ENCODE data around the gene CCNI2. TPM values are rescaled to one million over a fixed set of nuclear protein-coding genes. Genes with fewer than 3 reads are reported as not detected.
A peak's percentile ranks its signal among the peaks of the same experiment; 100 is the strongest.

The CCNI2 gene
- total and polyA plus RNA-seq, 12 donors: 0.01 to 0.75 (median 0.09) TPM; not detected in 7

DNA sequence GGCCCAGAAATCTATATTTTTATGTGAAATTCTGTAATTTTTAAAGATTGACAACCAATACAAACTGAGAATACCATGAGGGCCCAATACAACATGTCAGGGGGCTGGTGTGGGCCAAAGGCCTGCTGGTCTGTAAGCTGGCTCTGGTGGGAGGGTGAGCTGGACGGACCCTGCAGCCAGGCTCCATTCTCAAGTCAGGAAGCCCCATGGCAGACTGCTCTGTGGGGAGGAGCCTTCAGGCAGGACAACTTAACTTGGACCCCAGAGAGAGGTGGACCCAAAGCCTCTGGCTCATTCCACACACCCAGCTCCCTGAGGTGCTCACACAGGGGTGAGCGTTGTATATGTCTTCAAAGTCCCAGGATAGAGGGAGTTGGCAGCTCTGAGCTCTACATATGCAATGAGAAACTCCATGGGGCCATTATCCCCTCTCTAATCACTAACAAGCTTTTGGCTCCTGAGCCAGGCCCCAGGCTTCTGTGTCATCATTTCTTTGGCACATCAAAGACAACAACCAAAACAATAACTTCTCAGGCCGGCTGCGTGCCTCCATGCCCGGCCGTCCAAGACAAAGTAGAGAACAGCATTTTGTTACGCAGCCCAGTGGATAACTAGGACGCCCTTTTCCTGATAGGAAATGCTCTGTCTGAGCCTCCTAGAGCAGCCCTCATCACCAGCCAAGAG, 23.4 kb downstream of the CCNI2 start:
- DNase-seq (no peak), ATAC-seq (peak in 2 of 8 donors; percentile 12 to 27)
- WGBS, 2 donors: 69 to 72% methylated on average over 8 of the region's 8 CpGs
- Histone ChIP-seq H3K36me3 (no peaks in the 10 kb centered on the region), H3K4me1 (peaks cover 27 to 96% (median 83%) of the 10 kb centered on the region in 9 donors), H3K4me3 (no peak overlapping the region), H3K27me3 (peaks cover 0 to 2% (median 0%) of the 10 kb centered on the region in 7 donors), H3K9me3 (no peaks in the 10 kb centered on the region), H3K27ac (peak overlapping the region in 9 of 10 donors; percentile 13 to 91 (median 74))
- intact Hi-C loops (cut with DNase I): loop anchor here in 1 of 10 donors (5.0 kb wide), 2 partner anchors 33 to 47 kb away; partner anchors contain the start of gene KIF3A
- TF ChIP-seq, protein P1, sequence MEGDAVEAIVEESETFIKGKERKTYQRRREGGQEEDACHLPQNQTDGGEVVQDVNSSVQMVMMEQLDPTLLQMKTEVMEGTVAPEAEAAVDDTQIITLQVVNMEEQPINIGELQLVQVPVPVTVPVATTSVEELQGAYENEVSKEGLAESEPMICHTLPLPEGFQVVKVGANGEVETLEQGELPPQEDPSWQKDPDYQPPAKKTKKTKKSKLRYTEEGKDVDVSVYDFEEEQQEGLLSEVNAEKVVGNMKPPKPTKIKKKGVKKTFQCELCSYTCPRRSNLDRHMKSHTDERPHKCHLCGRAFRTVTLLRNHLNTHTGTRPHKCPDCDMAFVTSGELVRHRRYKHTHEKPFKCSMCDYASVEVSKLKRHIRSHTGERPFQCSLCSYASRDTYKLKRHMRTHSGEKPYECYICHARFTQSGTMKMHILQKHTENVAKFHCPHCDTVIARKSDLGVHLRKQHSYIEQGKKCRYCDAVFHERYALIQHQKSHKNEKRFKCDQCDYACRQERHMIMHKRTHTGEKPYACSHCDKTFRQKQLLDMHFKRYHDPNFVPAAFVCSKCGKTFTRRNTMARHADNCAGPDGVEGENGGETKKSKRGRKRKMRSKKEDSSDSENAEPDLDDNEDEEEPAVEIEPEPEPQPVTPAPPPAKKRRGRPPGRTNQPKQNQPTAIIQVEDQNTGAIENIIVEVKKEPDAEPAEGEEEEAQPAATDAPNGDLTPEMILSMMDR (IDR thresholded peaks at IDR 0.05): no peak

DNA sequence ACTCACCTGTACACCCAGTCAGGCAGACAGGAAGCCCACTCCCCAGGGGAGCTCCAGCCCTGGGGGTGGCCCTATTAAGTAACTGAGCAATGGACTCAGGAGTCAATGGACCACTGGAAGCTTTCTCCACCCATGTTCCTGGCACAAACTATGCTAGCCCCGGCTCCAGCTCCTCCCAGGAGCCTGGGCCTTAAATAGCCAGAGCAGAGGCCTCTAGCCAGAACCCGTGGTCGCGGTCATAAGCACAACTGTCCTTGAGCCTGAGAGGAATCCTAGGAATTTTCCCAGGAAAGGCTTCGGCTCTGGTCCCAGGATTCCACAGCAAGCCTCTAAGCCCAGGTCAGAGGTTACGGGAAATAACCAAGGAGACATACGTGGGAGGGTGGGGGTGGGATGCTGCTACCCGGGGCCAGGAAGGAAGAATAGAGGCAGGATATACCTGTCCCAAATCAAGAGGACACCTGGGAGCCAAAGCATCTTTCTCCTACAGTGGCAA, 24.3 kb downstream of the CCNI2 start:
- ATAC-seq (peak; percentile 42 to 72 (median 58)), DNase-seq (peak; percentile 43 to 63)
- Histone ChIP-seq H3K27ac (peak overlapping the region in 9 of 10 donors; percentile 13 to 91 (median 74)), H3K4me1 (peaks cover 25 to 96% (median 81%) of the 10 kb centered on the region in 9 donors), H3K27me3 (peaks cover 0 to 5% (median 0%) of the 10 kb centered on the region in 7 donors), H3K9me3 (no peaks in the 10 kb centered on the region), H3K36me3 (no peaks in the 10 kb centered on the region), H3K4me3 (no peak overlapping the region)
- TF ChIP-seq, protein P1 (IDR thresholded peaks at IDR 0.05): no peak
- intact Hi-C loops (cut with DNase I): loop anchor here in 1 of 10 donors (5.0 kb wide), 2 partner anchors 34 to 46 kb away; partner anchors contain the start of gene KIF3A
- 18 to 19% methylated on average over 8 of the region's 8 CpGs for WGBS, 2 donors

DNA sequence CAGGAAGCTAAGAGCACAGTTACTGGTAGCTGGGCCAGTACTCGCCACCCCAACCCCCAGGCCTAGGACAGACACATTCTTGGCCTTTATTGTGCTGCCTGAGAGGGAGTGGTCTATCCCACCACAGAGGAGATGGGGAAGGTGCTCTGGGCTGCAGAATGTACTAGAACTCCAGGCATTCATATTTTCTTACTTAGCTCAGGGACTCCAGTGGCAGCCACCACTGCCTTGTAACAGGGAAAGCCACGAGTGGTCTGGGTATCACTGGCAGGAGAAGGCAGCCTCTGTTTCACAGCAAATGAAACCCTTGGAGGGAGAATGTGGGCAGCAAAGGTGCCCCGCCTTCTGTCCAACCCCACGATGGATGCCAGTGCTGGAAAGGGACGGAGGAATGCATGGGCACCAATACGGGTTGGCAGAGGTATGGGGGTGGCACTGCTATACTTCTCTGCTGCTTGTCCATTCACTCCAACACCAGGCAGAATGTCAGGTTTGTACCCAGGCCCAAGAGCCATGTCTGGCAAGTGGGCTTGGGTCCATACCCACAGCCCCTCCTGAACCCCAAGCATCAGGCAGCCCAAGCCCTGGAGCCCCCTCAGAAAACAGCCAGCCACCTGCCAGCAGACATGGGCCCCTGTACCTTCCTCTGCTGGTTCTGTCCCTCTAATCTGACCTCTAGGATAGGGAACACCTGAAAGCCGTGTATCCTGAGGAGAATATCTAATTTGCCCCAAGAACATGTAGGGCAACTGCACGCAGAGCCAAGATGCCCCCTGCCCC, 25.3 kb downstream of the CCNI2 start:
- Histone ChIP-seq H3K27ac (peak overlapping the region in 9 of 10 donors; percentile 13 to 91 (median 69)), H3K27me3 (peaks cover 0 to 8% (median 0%) of the 10 kb centered on the region in 7 donors), H3K4me1 (peaks cover 18 to 86% (median 72%) of the 10 kb centered on the region in 9 donors), H3K9me3 (no peaks in the 10 kb centered on the region), H3K36me3 (no peaks in the 10 kb centered on the region), H3K4me3 (no peak overlapping the region)
- intact Hi-C loops (cut with DNase I): loop anchor here in 1 of 10 donors (5.0 kb wide), 2 partner anchors 35 to 45 kb away; partner anchors contain the start of gene KIF3A
- 47 to 77% methylated on average over 8 of the region's 8 CpGs for WGBS, 2 donors
- ATAC-seq: peak in 1 of 8 donors; percentile 33
- no peak for DNase-seq
- TF ChIP-seq, protein P1 (IDR thresholded peaks at IDR 0.05): no peak

DNA sequence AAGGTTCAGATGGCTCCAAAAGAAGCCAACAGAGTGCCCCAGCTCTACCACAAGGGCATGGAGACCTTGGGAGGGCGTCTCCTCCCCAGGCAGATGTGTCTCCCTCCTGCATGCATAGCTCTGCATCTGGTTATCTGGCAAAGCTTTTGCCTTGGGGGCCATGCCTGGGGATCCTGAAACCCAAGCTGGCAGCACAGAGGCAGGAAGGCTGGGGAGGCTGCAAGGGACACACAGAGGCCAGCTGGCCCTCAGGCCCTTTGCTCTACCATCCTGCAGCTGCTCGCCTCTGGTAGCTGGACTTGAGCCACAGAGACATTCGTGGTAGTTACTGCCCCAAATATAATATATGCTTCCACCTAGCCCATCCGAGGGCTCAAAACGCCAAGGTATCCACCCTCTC, 25.9 kb downstream of the CCNI2 start:
- TF ChIP-seq, protein P1 (IDR thresholded peaks at IDR 0.05): no peak
- intact Hi-C loops (cut with DNase I): loop anchor here in 1 of 10 donors (5.0 kb wide), 2 partner anchors 36 to 44 kb away; partner anchors contain the start of gene KIF3A
- H3K9me3 ChIP-seq: no peaks in the 10 kb centered on the region
- no peaks in the 10 kb centered on the region for H3K36me3 ChIP-seq
- ATAC-seq: no peak
- peak overlapping the region in 7 of 10 donors; percentile 1 to 91 (median 69) for H3K27ac ChIP-seq
- WGBS, 2 donors: 80 to 85% methylated on average over 5 of the region's 5 CpGs
- no peak overlapping the region for H3K4me3 ChIP-seq
- peaks cover 15 to 87% (median 70%) of the 10 kb centered on the region in 9 donors for H3K4me1 ChIP-seq
- H3K27me3 ChIP-seq: peaks cover 0 to 14% (median 0%) of the 10 kb centered on the region in 7 donors
- no peak for DNase-seq
